WI38 (cell line): ENCODE measurements around the gene GRK3.

ENCODE experiments used
- H3K4me3 ChIP-seq: 2 replicates; pipeline ENCODE4 v1.5.1; 2011; ENCODE audit warnings: low read depth, mild to moderate bottlenecking, control low read depth, low read length
- TF ChIP-seq, protein P1 (sequence below): IDR thresholded peaks from 2 replicates; pipeline ENCODE4 v1.5.1; 2012; ENCODE audit warnings: low read depth, mild to moderate bottlenecking, control low read depth, low read length

Gene GRK3

DNA sequence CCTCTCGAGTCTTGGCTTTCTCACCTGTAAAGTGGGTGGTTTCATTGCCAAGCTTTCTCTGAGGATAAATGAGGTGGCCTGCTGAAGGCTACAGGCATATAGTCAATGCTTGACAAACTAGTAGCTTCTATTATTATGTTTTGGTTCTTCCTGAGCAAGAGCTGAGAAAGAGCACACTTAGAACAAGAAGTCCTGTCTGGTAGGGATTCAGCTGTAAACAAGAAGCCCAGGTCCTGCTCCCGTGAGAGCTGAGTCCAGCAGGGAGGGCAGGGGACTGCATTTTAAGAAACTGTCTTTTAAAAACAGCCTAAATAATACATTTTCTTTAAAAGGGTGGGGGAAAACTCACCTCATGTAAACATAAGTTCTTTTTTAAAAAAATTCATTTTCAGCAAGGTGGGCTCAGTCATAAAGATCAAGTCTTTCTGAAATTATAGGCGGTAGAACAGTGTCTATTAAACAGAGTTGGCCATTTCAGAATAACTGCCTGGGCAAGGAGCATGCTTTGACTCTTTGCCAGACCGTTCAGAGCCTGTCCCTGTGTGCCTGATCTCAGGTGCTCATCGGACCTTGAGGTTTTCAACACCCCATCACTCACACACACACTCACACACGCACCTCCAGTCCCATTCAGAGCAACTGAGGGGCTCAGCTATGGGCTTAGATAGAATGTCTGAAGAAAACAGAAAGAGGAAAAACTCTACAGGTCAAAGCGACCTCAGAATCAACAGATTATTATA, 148.4 kb downstream of the GRK3 start:
- no peak overlapping the region for H3K4me3 ChIP-seq

GRCh38 chr22:25714070-25714469, 149.6 kb downstream of the GRK3 start:
- no peak overlapping the region for H3K4me3 ChIP-seq
- TF ChIP-seq, protein P1, sequence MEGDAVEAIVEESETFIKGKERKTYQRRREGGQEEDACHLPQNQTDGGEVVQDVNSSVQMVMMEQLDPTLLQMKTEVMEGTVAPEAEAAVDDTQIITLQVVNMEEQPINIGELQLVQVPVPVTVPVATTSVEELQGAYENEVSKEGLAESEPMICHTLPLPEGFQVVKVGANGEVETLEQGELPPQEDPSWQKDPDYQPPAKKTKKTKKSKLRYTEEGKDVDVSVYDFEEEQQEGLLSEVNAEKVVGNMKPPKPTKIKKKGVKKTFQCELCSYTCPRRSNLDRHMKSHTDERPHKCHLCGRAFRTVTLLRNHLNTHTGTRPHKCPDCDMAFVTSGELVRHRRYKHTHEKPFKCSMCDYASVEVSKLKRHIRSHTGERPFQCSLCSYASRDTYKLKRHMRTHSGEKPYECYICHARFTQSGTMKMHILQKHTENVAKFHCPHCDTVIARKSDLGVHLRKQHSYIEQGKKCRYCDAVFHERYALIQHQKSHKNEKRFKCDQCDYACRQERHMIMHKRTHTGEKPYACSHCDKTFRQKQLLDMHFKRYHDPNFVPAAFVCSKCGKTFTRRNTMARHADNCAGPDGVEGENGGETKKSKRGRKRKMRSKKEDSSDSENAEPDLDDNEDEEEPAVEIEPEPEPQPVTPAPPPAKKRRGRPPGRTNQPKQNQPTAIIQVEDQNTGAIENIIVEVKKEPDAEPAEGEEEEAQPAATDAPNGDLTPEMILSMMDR = no peak

More for the DNA sequence above, 148.4 kb downstream of the GRK3 start:
- TF ChIP-seq, protein P1 = no peak

GRCh38 chr22:25714739-25715138, 150.3 kb downstream of the GRK3 start:
- no peak overlapping the region for H3K4me3 ChIP-seq
- TF ChIP-seq, protein P1 = no peak

DNA sequence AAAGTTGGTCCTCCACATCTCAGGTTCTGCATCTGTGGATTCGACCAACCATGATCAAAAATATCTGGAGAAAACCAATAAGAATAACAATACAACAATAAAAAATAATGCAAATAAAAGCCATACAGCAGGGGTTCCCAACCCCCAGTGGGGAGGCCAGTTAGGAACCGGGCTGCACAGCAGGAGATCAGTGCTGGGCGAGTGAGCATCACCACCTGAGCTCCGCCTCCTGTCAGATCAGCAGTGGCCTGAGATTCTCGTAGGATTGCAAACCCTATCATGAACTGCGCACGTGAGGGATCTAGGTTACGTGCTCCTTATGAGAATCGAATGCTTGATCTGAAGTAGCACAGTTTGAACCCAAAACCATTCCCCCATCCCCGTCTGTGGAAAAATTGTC, 152.2 kb downstream of the GRK3 start:
- H3K4me3 ChIP-seq = no peak overlapping the region
- TF ChIP-seq, protein P1 = no peak

- TF ChIP-seq, protein P1 = no peak
- no peak overlapping the region for H3K4me3 ChIP-seq
Observed at GRCh38 chr22:25718135-25718840, 153.8 kb downstream of the GRK3 start.

DNA sequence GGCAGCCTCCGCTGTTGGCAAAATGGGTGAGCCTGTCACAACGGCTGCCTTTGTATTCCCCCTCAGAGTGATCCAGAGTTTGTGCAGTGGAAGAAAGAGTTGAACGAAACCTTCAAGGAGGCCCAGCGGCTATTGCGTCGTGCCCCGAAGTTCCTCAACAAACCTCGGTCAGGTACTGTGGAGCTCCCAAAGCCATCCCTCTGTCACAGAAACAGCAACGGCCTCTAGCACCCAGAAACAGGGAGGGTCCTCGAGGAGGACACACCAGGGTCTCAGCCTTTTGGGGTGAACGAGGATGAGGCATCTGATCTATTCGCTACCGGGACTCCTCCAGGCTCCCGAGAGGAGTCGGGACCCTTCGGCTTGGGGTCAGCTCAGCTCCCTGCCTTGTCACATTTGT, 157.7 kb downstream of the GRK3 start:
- TF ChIP-seq, protein P1 = no peak
- no peak overlapping the region for H3K4me3 ChIP-seq

DNA sequence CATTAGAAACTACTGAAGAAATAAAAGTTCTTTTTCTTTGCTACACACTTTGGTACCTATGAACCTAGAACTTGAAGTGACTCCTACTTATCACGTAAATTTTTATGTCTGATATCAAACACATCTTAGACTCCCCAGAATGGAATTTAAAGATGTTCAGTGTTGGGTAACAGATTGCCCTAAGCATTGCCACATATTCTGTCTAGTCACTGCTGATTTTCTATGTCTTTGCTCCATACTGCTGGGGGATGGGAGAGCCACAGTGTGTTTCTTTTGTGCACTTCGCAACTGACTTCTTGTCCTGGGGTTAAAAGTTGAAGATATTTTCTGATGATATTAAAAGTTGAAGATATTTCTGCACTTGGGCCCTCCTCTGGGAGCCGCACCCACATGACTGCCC, 158.2 kb downstream of the GRK3 start:
- TF ChIP-seq, protein P1 = no peak

More for the DNA sequence above, 158.2 kb downstream of the GRK3 start:
- no peak overlapping the region for H3K4me3 ChIP-seq
